ENCODE data around the gene ATN1.

ATN1 gene

DNA sequence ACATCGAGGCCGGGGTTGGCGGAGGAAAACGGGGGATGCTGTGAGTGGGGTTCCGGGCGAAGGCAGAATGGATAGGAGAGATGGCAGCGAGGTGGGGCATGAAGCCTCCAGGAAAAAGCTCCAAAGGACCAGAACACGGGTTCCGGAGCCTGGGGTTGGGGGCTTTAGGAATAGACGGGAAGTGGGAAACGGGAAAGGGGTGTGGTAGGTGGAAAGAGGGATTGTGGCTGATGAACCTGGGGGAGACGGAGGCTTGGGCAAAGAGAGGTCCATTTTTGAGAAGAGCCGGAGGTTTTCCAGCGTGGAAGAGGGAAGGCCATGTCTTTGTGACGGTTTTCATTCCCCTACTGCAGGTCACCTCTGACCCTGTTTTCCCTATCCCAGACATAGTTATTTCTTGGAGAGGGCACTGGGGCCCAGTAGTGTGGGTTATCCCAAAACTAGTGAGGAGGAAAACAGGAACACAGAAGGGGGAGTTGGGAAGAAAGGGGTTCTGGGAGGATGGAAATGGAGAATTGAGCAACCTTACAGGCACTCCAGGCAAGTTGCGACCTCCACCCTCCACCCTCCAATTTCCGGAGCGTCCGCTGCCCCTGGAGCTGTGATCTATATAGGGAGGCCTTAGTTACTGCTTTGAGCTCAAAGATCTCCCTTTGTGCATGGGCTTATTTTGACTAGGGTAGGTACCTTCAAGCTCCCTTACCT lies 1.1 kb downstream of the ATN1 start:
- peak; percentile 24 for DNase-seq

- peak; percentile 39 for DNase-seq
Measured at GRCh38 chr12:6929466-6930452, 2.0 kb downstream of the ATN1 start.

DNA sequence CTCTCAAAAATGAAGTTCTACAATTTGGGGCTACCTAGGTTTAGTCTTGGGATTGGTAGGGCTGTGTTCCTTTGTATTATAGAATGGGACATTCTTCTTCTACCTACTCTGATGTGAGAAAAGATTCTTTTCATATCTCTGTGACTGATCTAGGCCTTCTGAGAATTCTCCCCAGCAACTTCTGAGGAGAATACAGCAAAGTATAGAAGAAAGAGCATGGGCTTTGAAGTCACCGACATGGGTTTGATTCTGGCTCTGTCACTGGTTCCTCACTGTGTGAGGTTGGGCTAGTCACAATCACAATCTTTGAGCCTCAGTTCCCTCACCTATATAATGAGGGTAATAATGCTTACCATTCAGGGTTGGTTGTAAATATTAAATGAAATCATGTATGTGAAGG lies 5.0 kb downstream of the ATN1 start:
- no peak for DNase-seq

- DNase-seq: no peak
Measured at GRCh38 chr12:6934110-6934509, 6.4 kb downstream of the ATN1 start.

GRCh38 chr12:6935371-6936193 lies 7.8 kb downstream of the ATN1 start:
- no peak for DNase-seq

DNA sequence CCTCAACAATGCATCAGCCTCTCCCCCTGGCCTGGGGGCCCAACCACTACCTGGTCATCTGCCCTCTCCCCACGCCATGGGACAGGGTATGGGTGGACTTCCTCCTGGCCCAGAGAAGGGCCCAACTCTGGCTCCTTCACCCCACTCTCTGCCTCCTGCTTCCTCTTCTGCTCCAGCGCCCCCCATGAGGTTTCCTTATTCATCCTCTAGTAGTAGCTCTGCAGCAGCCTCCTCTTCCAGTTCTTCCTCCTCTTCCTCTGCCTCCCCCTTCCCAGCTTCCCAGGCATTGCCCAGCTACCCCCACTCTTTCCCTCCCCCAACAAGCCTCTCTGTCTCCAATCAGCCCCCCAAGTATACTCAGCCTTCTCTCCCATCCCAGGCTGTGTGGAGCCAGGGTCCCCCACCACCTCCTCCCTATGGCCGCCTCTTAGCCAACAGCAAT lies 8.5 kb downstream of the ATN1 start:
- no peak for DNase-seq

DNA sequence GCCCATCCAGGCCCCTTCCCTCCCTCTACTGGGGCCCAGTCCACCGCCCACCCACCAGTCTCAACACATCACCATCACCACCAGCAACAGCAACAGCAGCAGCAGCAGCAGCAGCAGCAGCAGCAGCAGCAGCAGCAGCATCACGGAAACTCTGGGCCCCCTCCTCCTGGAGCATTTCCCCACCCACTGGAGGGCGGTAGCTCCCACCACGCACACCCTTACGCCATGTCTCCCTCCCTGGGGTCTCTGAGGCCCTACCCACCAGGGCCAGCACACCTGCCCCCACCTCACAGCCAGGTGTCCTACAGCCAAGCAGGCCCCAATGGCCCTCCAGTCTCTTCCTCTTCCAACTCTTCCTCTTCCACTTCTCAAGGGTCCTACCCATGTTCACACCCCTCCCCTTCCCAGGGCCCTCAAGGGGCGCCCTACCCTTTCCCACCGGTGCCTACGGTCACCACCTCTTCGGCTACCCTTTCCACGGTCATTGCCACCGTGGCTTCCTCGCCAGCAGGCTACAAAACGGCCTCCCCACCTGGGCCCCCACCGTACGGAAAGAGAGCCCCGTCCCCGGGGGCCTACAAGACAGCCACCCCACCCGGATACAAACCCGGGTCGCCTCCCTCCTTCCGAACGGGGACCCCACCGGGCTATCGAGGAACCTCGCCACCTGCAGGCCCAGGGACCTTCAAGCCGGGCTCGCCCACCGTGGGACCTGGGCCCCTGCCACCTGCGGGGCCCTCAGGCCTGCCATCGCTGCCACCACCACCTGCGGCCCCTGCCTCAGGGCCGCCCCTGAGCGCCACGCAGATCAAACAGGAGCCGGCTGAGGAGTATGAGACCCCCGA lies 9.1 kb downstream of the ATN1 start:
- DNase-seq: peak; percentile 67

DNA sequence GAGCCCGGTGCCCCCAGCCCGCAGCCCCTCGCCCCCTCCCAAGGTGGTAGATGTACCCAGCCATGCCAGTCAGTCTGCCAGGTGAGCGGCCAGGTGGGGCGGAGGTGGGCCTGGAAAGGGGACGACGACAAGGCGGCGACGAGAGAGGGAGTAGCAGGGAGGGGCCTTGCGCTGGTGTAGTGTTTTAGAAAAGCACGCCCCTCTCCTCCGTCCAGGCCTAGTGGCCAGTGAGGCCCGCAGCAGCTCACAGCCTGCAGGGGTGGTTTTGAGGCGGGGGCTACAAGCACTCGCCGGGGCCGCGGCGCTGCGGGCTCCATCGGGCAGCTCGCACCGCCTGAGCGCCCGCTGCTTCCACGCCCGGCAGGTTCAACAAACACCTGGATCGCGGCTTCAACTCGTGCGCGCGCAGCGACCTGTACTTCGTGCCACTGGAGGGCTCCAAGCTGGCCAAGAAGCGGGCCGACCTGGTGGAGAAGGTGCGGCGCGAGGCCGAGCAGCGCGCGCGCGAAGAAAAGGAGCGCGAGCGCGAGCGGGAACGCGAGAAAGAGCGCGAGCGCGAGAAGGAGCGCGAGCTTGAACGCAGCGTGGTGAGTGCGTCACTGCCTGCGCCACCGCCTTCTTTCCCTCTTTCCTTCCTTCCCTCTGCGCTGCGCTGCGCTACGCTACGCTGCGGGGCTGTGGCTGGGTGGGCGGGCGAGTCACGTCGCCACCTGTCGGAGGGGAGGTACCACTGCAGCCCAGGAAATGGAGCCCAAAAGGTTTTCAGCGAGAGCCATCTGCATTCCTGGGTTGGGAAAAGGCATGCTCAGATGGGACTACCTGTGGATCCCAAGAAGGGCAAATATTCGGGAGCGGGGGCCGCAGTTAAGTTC lies 10.0 kb downstream of the ATN1 start:
- peak; percentile 98 for DNase-seq

- DNase-seq: no peak
Measured at GRCh38 chr12:6938353-6939190, 10.8 kb downstream of the ATN1 start.

- DNase-seq: no peak
Measured at GRCh38 chr12:6939191-6939540, 11.4 kb downstream of the ATN1 start.

DNA sequence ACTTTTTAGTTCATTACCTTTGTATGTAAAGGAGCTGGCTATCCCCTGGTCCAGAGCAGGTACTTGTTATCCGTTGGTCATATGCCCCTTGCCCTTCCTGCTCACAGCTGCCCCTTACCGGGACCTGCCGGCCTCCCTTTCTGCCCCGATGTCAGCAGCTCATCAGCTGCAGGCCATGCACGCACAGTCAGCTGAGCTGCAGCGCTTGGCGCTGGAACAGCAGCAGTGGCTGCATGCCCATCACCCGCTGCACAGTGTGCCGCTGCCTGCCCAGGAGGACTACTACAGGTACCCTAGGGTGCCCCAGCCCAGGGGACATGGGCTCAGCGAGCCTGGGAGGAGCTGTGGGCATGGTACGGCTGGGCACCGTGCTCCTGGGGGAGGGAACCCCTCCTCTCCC lies 13.5 kb downstream of the ATN1 start:
- no peak for DNase-seq

DNA sequence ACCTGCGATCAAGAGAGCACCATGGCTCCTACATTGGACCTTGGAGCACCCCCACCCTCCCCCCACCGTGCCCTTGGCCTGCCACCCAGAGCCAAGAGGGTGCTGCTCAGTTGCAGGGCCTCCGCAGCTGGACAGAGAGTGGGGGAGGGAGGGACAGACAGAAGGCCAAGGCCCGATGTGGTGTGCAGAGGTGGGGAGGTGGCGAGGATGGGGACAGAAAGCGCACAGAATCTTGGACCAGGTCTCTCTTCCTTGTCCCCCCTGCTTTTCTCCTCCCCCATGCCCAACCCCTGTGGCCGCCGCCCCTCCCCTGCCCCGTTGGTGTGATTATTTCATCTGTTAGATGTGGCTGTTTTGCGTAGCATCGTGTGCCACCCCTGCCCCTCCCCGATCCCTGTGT lies 14.0 kb downstream of the ATN1 start:
- DNase-seq: no peak

- DNase-seq: no peak
Measured at GRCh38 chr12:6942331-6942665, 14.5 kb downstream of the ATN1 start.

- DNase-seq: peak; percentile 97
Measured at GRCh38 chr12:6943389-6943721, 15.6 kb downstream of the ATN1 start.

DNA sequence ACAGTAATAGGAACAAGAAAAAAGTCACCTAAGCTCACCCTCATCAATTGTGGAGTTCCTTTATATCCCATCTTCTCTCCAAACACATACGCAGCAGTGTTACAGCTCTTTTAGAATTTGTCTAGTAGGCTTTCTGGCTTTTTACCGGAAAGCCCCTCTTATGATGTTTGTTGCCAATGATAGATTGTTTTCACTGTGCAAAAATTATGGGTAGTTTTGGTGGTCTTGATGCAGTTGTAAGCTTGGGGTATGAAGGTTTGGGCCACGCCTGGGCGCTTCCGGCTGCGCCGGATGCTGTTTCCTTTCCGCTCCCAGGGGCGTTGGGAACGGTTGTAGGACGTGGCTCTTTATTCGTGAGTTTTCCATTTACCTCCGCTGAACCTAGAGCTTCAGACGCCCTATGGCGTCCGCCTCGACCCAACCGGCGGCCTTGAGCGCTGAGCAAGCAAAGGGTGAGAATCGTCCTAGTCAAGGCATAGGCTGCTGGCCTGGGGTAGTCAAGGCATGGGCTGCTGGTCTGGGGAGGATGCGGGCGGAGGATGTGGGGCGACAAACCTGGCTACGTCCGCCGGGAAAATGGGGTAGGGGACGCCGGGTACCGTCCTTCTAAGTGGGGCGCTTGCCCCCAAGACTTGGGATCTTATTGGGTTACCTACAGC lies 16.1 kb downstream of the ATN1 start, which contains the start of the genes C12orf57 and RNU7-1:
Gene C12orf57, plus strand, starts transcription at position 301 of the 659 bp plus-strand sequence. Its CDS starts 100 bp downstream, at position 401.
Gene RNU7-1, plus strand, starts transcription at position 95 of the 659 bp plus-strand sequence.
- peak; percentile 97 for DNase-seq

DNA sequence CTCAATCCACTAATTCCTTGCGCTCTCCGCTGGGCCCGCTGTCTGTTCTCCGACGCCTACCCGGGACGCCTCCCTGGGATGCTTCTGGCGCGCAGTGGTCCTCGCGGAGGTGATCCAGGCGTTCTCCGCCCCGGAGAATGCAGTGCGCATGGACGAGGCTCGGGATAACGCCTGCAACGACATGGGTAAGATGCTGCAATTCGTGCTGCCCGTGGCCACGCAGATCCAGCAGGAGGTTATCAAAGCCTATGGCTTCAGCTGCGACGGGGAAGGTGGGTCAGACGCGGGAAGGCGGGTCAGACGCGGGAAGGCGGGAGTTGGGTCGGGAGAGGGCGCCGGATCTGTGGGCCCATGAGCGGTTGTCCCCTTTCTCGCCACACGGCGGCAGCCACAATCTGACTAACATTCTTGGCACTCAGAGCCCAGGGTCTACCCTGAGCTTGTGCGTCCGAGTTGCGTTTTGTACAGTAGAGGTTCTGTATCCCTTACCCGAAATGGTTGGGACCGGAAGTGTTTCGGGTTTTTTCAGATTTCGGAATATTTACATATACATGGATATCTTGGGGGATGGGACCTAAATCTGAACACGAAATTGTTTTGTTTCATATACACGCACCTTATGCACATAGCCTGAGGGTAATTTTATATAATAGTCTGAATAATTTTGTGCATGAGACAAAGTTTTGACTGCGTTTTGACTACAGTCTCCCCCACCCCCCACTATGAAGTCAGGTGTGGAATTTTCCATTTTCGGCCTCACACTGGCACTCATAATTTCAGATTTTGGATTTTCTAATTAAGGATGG lies 16.8 kb downstream of the ATN1 start:
- DNase-seq: peak; percentile 97

- no peak for DNase-seq
Measured at GRCh38 chr12:6945613-6946012, 17.9 kb downstream of the ATN1 start.

DNA sequence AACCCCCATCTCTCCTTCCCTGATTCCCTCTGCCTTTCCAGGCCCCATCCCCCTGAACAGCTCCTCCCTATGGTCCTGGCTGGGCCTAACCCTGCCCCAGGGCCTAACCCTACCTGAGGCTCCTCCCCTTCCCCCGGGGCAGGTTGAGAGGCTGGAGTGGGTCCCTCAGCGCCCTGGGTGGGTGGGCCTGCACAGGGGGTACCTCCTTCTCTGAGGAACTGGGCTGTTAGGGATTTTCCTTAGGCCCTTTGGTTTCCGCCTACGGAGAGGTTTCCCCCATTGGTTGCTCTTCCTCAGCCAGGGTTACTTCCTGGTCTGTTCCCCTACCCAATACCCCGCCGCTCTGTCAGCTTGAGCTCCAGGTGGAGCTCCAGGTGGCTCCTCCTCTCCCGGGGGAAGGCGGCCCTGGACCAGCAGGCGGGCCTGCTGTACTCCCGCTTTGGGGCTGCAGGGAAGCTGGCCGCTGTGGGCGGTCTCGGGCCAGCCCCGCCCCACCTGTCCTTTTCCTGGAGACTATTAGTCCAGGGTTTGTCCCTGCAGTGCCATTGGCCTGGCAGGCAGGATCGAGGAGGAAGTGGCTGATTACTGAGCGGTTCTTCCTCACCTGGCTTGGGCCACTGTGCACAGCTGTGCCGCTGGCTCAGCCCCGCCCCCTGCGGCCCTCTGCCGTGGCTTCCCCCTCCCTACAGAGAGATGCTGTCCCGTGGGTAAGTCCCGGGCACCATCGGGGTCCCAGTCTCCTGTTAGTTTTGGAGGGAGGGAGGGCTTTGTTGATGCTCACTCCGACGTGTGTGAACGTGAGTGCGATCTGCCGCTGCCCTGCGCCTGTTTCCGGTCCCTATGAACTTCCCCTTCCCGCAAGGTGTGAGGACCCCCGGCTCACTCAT lies 18.5 kb downstream of the ATN1 start:
- DNase-seq: peak; percentile 71
